Activated CD8-positive, alpha-beta memory T cell treated with anti-CD3 and anti-CD28 coated beads, Interleukin-2, amount 50 U/mL, for 4 hours (primary cell): ENCODE results near the gene PKN3.

Experiments used
- DNase-seq: peaks from one replicate; pipeline ENCODE4 v3.0.0-alpha.2; 2020

The PKN3 gene

GRCh38 chr9:128718475-128718874 lies 16.2 kb downstream of the PKN3 start:
- no peak for DNase-seq

GRCh38 chr9:128719919-128720605 lies 17.8 kb downstream of the PKN3 start:
- DNase-seq, result no peak

- DNase-seq, result no peak
Observed at GRCh38 chr9:128720841-128721486, 18.7 kb downstream of the PKN3 start.

GRCh38 chr9:128721487-128722010 lies 19.2 kb downstream of the PKN3 start:
- DNase-seq, result no peak

- DNase-seq, result no peak
Observed at GRCh38 chr9:128722380-128723351, 20.4 kb downstream of the PKN3 start.

- DNase-seq, result no peak
Observed at GRCh38 chr9:128723352-128723865, 21.1 kb downstream of the PKN3 start.

GRCh38 chr9:128723866-128724743 lies 21.8 kb downstream of the PKN3 start, which contains the start of gene ZDHHC12:
Gene ZDHHC12, minus strand, starts transcription at chr9:128724127. Its CDS starts 34 bp downstream, at chr9:128724093.
- DNase-seq, result peak; percentile 98

- peak; percentile 32 for DNase-seq
Observed at GRCh38 chr9:128724744-128725211, 22.5 kb downstream of the PKN3 start.

- DNase-seq, result no peak
Observed at GRCh38 chr9:128727640-128728248, 25.4 kb downstream of the PKN3 start.

GRCh38 chr9:128728298-128728697 lies 26.0 kb downstream of the PKN3 start:
- no peak for DNase-seq

GRCh38 chr9:128729302-128729701 lies 27.0 kb downstream of the PKN3 start:
- no peak for DNase-seq

GRCh38 chr9:128729766-128730517 lies 27.6 kb downstream of the PKN3 start:
- no peak for DNase-seq

- DNase-seq, result no peak
Observed at GRCh38 chr9:128731093-128731492, 28.8 kb downstream of the PKN3 start.

- no peak for DNase-seq
Observed at GRCh38 chr9:128731691-128732090, 29.4 kb downstream of the PKN3 start.

GRCh38 chr9:128732576-128732975 lies 30.3 kb downstream of the PKN3 start:
- no peak for DNase-seq

- DNase-seq, result no peak
Observed at GRCh38 chr9:128733256-128733655, 31.0 kb downstream of the PKN3 start.

GRCh38 chr9:128735373-128735772 lies 33.1 kb downstream of the PKN3 start:
- DNase-seq, result no peak

- DNase-seq, result no peak
Observed at GRCh38 chr9:128742401-128742800, 40.1 kb downstream of the PKN3 start.

GRCh38 chr9:128743421-128743820 lies 41.1 kb downstream of the PKN3 start:
- no peak for DNase-seq

- DNase-seq, result no peak
Observed at GRCh38 chr9:128747241-128747640, 44.9 kb downstream of the PKN3 start.
